ENCODE results near the gene CTIF.

CTIF gene

DNA sequence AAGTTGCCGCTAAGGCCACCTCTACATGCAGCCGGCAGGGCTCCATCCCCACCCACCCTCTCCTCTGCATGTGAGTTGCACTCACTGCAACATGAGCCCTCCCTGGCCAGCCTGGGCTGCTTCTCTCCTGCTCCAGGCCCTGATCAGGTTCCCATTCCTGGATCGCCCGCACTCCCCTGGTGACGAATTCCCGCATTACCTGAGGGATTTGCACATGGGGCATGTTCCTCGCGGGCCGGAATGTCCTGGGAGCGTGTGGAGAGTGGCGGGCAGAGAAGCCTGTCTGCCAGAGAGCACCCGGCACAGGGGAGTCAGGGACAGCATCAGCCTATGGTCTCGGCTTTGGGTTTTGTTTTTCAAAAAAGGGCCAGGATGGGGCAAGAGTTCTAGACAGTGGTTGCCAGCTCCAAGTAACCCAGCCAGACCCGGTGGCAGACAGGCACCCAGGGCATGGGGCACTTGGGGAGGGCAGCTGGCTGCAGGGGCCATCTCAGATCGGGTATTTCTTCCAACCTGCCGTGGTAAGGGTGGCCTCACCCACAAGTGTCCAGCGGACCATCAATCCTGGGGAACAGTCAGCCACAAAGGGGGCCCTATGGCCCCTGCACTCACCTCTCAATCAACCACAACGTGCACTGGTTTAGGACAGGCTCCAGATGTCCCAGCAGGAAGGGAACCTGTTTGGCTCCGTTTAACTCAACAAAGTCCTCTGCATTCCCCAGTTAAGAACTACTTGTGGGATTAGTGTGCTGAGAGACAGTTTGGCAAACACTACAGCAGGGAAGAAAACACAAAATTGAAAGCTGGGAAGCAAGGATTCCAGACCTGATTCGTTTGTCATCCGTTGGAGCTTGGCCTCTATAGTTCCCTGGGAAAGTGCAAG is 224.2 kb downstream of the CTIF start:
- TF ChIP-seq, protein P1, sequence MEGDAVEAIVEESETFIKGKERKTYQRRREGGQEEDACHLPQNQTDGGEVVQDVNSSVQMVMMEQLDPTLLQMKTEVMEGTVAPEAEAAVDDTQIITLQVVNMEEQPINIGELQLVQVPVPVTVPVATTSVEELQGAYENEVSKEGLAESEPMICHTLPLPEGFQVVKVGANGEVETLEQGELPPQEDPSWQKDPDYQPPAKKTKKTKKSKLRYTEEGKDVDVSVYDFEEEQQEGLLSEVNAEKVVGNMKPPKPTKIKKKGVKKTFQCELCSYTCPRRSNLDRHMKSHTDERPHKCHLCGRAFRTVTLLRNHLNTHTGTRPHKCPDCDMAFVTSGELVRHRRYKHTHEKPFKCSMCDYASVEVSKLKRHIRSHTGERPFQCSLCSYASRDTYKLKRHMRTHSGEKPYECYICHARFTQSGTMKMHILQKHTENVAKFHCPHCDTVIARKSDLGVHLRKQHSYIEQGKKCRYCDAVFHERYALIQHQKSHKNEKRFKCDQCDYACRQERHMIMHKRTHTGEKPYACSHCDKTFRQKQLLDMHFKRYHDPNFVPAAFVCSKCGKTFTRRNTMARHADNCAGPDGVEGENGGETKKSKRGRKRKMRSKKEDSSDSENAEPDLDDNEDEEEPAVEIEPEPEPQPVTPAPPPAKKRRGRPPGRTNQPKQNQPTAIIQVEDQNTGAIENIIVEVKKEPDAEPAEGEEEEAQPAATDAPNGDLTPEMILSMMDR (IDR thresholded peaks at IDR 0.05; ENCODE audit: poor library complexity, severe bottlenecking) = no peak
- ATAC-seq (ENCODE audit: low read depth) = no peak
- peaks cover 12% of the 10 kb centered on the region for H3K36me3 ChIP-seq (ENCODE audit: low read depth)
- H3K27me3 ChIP-seq (ENCODE audit: insufficient read depth, poor library complexity, severe bottlenecking) = no peaks in the 10 kb centered on the region
- no peaks in the 10 kb centered on the region for H3K4me1 ChIP-seq (ENCODE audit: insufficient read depth, poor library complexity, severe bottlenecking)
- no peak overlapping the region for H3K27ac ChIP-seq (ENCODE audit: poor library complexity, severe bottlenecking)
- no peak overlapping the region for H3K4me3 ChIP-seq (ENCODE audit: severe bottlenecking)
- no peaks in the 10 kb centered on the region for H3K9me3 ChIP-seq (ENCODE audit: severe bottlenecking)
- DNase-seq (ENCODE audit: low spot score) = no peak

DNA sequence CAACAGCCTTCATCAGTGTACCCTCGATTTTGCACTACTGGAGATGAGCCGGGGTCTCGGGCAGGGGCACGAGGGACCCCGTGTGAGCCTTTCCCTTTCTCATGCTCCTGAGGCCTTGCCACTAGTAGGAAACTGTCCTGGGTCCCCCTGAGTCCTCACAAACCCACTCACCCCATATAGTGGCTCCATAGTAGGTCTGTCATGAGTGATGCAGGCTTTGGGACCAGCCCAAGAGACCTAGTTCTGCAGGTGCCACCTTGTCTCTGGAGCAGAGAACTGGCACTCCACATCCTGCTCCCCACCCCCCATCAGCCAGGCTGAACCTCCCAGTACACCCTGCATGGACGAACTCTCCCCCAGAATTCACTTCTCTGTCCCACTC is 224.9 kb downstream of the CTIF start:
- no peak overlapping the region for H3K27ac ChIP-seq (ENCODE audit: poor library complexity, severe bottlenecking)
- no peak overlapping the region for H3K4me3 ChIP-seq (ENCODE audit: severe bottlenecking)
- H3K9me3 ChIP-seq (ENCODE audit: severe bottlenecking) = no peaks in the 10 kb centered on the region
- DNase-seq (ENCODE audit: low spot score) (no peak), ATAC-seq (ENCODE audit: low read depth) (no peak)
- no peaks in the 10 kb centered on the region for H3K27me3 ChIP-seq (ENCODE audit: insufficient read depth, poor library complexity, severe bottlenecking)
- peaks cover 12% of the 10 kb centered on the region for H3K36me3 ChIP-seq (ENCODE audit: low read depth)
- TF ChIP-seq, protein P1 (IDR thresholded peaks at IDR 0.05; ENCODE audit: poor library complexity, severe bottlenecking) = no peak
- no peaks in the 10 kb centered on the region for H3K4me1 ChIP-seq (ENCODE audit: insufficient read depth, poor library complexity, severe bottlenecking)

DNA sequence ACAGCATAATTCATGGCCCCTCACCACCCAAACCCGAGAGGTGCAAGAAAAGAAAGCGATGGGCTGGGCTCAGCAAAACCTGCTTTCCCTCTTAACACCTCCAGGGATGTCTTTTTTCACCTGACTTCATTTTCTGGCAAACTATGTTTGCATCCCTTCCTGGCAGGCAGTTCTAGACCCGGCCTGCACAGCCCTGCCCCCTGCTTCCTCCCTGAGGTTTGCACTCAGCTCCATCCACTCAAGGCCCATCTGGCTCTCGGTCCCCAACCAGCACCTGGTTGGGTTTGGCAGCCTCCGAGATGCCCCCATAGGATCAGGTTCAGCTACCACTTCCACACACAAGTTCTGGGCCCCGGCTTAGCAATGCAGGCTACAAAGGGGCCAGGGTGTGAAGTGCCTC is 226.2 kb downstream of the CTIF start:
- H3K36me3 ChIP-seq (ENCODE audit: low read depth) = peaks cover 12% of the 10 kb centered on the region
- no peak for DNase-seq (ENCODE audit: low spot score)

DNA sequence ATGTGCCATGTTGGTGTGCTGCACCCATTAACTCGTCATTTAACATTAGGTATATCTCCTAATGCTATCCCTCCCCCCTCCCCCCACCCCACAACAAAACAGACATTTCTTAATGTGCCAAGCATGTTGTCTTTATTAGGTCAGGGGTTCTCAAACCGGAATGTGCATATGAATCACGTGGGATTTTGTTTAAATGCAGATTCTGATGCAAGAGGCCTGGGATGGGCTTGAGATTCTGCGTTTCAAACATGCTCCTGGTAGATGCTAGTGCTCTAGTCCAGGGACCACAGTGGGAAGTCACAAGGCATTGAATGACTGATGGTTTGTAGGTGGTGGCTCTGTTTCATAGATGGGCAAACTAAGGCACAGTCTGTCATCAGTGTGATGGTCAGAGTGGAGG is 227.2 kb downstream of the CTIF start:
- TF ChIP-seq, protein P1 (IDR thresholded peaks at IDR 0.05; ENCODE audit: poor library complexity, severe bottlenecking) = no peak
- Histone ChIP-seq H3K27ac (ENCODE audit: poor library complexity, severe bottlenecking) (no peak overlapping the region), H3K4me1 (ENCODE audit: insufficient read depth, poor library complexity, severe bottlenecking) (no peaks in the 10 kb centered on the region), H3K36me3 (ENCODE audit: low read depth) (peaks cover 12% of the 10 kb centered on the region), H3K9me3 (ENCODE audit: severe bottlenecking) (no peaks in the 10 kb centered on the region), H3K4me3 (ENCODE audit: severe bottlenecking) (no peak overlapping the region), H3K27me3 (ENCODE audit: insufficient read depth, poor library complexity, severe bottlenecking) (no peaks in the 10 kb centered on the region)
- no peak for ATAC-seq (ENCODE audit: low read depth)
- DNase-seq (ENCODE audit: low spot score) = no peak

More for the DNA sequence above, 226.2 kb downstream of the CTIF start:
- Histone ChIP-seq H3K4me3 (ENCODE audit: severe bottlenecking) (no peak overlapping the region), H3K4me1 (ENCODE audit: insufficient read depth, poor library complexity, severe bottlenecking) (no peaks in the 10 kb centered on the region), H3K9me3 (ENCODE audit: severe bottlenecking) (no peaks in the 10 kb centered on the region), H3K27ac (ENCODE audit: poor library complexity, severe bottlenecking) (no peak overlapping the region), H3K27me3 (ENCODE audit: insufficient read depth, poor library complexity, severe bottlenecking) (no peaks in the 10 kb centered on the region)
- no peak for ATAC-seq (ENCODE audit: low read depth)
- TF ChIP-seq, protein P1 (IDR thresholded peaks at IDR 0.05; ENCODE audit: poor library complexity, severe bottlenecking) = no peak

DNA sequence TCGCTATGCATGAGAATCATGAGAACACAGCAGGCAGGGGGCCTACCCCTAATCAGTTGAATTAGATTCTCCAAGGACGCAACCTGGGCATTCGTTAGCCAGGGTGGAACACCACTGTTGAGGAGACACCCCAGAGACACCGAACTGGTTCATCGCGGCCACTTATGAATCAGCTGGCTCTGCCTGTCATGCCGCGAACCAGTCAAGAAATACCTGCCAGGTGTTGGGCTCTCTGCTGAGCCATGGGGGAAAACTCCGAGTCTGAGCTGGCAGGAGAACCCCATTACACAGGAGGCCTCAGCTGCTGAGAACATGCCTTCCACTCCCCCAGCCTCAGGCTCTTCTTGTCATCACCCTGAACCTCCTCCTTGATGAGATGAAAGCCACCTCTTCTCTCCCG is 227.7 kb downstream of the CTIF start:
- Histone ChIP-seq H3K27me3 (ENCODE audit: insufficient read depth, poor library complexity, severe bottlenecking) (no peaks in the 10 kb centered on the region), H3K27ac (ENCODE audit: poor library complexity, severe bottlenecking) (no peak overlapping the region), H3K9me3 (ENCODE audit: severe bottlenecking) (no peaks in the 10 kb centered on the region), H3K4me1 (ENCODE audit: insufficient read depth, poor library complexity, severe bottlenecking) (no peaks in the 10 kb centered on the region), H3K36me3 (ENCODE audit: low read depth) (peaks cover 12% of the 10 kb centered on the region), H3K4me3 (ENCODE audit: severe bottlenecking) (no peak overlapping the region)
- TF ChIP-seq, protein P1 (IDR thresholded peaks at IDR 0.05; ENCODE audit: poor library complexity, severe bottlenecking) = no peak
- no peak for ATAC-seq (ENCODE audit: low read depth)
- DNase-seq (ENCODE audit: low spot score) = no peak
